ENCODE results near the gene AKAP6. TPM values are rescaled to one million over a fixed set of nuclear protein-coding genes. Genes with fewer than 3 reads are reported as not detected.

Gene AKAP6
- total RNA-seq, 1 experiment from 2014 or later = 1.1 TPM

DNA sequence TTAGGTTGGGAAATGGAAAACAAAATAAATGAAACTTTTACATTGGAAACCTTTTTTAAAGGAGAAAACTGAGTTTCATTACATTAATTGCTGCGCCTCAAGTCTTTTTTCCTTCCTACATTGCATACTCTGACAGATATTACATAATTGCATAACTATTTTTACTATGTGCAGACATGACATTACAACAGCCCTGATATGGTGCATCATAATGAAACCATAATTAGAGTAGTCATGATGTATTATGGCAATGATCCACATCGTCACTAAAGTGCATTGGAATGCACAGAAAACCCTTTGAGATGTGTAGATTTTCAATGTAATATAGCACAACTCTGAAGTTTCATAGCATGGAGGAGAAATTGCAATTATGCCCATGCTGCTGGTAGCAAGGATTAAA is 391.8 kb downstream of the AKAP6 start:
- Histone ChIP-seq H3K9ac (ENCODE audit: extremely low read depth, insufficient read length, low read length) (no peak overlapping the region), H3K9me3 (ENCODE audit: control insufficient read depth, low read depth, low read length) (no peaks in the 10 kb centered on the region), H3K56ac (ENCODE audit: insufficient read length, low read depth, low read length) (no peak overlapping the region), H2BK12ac (ENCODE audit: insufficient read length, low read depth, low read length) (no peak overlapping the region), H2BK15ac (ENCODE audit: low read depth, low read length) (no peak overlapping the region), H2BK20ac (ENCODE audit: low read depth, low read length, poor library complexity, severe bottlenecking) (no peak overlapping the region), H3K4me1 (ENCODE audit: insufficient read depth, low read length) (no peaks in the 10 kb centered on the region), H4K20me1 (ENCODE audit: control insufficient read depth, insufficient read depth, insufficient read length) (no peaks in the 10 kb centered on the region), H3K23ac (ENCODE audit: insufficient read length, low read depth, low read length) (no peak overlapping the region), H2BK120ac (ENCODE audit: low read depth, low read length, poor library complexity, severe bottlenecking) (no peak overlapping the region), H3K23me2 (ENCODE audit: insufficient read length, low read depth, low read length, poor library complexity, severe bottlenecking) (no peaks in the 10 kb centered on the region), H3K27me3 (ENCODE audit: insufficient read depth, low read length) (no peaks in the 10 kb centered on the region), H3K27ac (ENCODE audit: insufficient read length, low read depth, low read length) (no peak overlapping the region), H4K5ac (ENCODE audit: insufficient read length, low read depth, low read length) (no peak overlapping the region), H3K4me2 (ENCODE audit: insufficient read depth, insufficient read length, low read length) (no peak overlapping the region), H3K18ac (ENCODE audit: insufficient read length, low read depth, low read length) (no peak overlapping the region), H4K8ac (replicated peaks; ENCODE audit: insufficient read length, low read depth, low read length) (no peak overlapping the region), H3K79me2 (ENCODE audit: insufficient read depth, low read length) (no peaks in the 10 kb centered on the region), H3K4ac (ENCODE audit: low read depth, low read length) (no peak overlapping the region), H3K14ac (ENCODE audit: insufficient read depth, low read length) (no peak overlapping the region), H3T11ph (ENCODE audit: low read length) (no peak overlapping the region), H4K91ac (ENCODE audit: insufficient read length, low read depth, low read length) (no peak overlapping the region), H2AK5ac (ENCODE audit: insufficient read length, low read length) (no peak overlapping the region), H2AFZ (ENCODE audit: low read length) (no peak overlapping the region), H3K79me1 (ENCODE audit: insufficient read depth, low read depth, low read length, poor library complexity, severe bottlenecking) (no peaks in the 10 kb centered on the region), H2BK5ac (ENCODE audit: insufficient read length, low read length) (no peak overlapping the region)
- H3K4me3 Mint-ChIP-seq = no peak overlapping the region
- H3K4me1 Mint-ChIP-seq = peaks cover 5 to 6% of the 10 kb centered on the region in 2 experiments
- TF ChIP-seq, protein P1, sequence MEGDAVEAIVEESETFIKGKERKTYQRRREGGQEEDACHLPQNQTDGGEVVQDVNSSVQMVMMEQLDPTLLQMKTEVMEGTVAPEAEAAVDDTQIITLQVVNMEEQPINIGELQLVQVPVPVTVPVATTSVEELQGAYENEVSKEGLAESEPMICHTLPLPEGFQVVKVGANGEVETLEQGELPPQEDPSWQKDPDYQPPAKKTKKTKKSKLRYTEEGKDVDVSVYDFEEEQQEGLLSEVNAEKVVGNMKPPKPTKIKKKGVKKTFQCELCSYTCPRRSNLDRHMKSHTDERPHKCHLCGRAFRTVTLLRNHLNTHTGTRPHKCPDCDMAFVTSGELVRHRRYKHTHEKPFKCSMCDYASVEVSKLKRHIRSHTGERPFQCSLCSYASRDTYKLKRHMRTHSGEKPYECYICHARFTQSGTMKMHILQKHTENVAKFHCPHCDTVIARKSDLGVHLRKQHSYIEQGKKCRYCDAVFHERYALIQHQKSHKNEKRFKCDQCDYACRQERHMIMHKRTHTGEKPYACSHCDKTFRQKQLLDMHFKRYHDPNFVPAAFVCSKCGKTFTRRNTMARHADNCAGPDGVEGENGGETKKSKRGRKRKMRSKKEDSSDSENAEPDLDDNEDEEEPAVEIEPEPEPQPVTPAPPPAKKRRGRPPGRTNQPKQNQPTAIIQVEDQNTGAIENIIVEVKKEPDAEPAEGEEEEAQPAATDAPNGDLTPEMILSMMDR (conservative IDR thresholded peaks at IDR 0.05) = no peak
- H3K9me3 Mint-ChIP-seq = no peaks in the 10 kb centered on the region
- no peak overlapping the region for H3K27ac Mint-ChIP-seq
- WGBS (ENCODE audit: extremely low coverage, insufficient read length, low lambda C conversion rate) = no CpG with 5 or more reads among the region's 2 CpGs
- H3K36me3 Mint-ChIP-seq (ENCODE audit: insufficient read depth in 1 of 3, low read depth in 3 of 3) = no peaks in the 10 kb centered on the region
- no peak for DNase-seq
- no peaks in the 10 kb centered on the region for H3K27me3 Mint-ChIP-seq (ENCODE audit: low read depth)

Measured in H9 (cell line).